ENCODE data around the gene ANGPT4. TPM values are rescaled to one million over a fixed set of nuclear protein-coding genes. Genes with fewer than 3 reads are reported as not detected.

Gene ANGPT4
- total and polyA plus RNA-seq, 9 of the 15 experiments (the other 6 are each of a cell fraction or from before 2014, with no cell fraction given) = not detected

DNA sequence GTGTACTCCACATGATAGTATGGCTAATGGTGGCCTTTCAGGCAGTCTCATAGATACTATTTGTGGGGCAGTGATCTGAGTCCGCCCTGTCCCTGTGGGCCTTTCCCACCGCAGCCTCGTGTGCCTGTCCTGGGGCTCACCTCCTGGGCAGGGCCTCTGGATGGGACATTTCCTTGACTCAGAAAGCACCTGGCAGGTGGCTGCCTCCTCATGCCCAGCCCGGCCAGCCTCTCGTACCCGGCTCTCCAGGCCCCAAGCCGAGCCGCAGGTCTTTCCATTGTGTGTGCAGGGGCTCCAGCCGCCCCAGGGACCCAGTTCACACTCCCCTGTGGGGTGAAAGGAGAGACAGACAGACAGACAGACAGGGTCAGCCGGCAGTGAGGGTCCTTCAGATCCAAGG lies 47.7 kb upstream of the ANGPT4 start (continued):
- TF ChIP-seq, protein P1, sequence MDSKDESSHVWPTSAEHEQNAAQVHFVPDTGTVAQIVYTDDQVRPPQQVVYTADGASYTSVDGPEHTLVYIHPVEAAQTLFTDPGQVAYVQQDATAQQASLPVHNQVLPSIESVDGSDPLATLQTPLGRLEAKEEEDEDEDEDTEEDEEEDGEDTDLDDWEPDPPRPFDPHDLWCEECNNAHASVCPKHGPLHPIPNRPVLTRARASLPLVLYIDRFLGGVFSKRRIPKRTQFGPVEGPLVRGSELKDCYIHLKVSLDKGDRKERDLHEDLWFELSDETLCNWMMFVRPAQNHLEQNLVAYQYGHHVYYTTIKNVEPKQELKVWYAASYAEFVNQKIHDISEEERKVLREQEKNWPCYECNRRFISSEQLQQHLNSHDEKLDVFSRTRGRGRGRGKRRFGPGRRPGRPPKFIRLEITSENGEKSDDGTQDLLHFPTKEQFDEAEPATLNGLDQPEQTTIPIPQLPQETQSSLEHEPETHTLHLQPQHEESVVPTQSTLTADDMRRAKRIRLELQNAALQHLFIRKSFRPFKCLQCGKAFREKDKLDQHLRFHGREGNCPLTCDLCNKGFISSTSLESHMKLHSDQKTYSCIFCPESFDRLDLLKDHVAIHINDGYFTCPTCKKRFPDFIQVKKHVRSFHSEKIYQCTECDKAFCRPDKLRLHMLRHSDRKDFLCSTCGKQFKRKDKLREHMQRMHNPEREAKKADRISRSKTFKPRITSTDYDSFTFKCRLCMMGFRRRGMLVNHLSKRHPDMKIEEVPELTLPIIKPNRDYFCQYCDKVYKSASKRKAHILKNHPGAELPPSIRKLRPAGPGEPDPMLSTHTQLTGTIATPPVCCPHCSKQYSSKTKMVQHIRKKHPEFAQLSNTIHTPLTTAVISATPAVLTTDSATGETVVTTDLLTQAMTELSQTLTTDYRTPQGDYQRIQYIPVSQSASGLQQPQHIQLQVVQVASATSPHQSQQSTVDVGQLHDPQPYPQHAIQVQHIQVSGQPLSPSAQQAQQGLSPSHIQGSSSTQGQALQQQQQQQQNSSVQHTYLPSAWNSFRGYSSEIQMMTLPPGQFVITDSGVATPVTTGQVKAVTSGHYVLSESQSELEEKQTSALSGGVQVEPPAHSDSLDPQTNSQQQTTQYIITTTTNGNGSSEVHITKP (IDR thresholded peaks at IDR 0.05; ENCODE audit: partially characterized antibody) = no peak

DNA sequence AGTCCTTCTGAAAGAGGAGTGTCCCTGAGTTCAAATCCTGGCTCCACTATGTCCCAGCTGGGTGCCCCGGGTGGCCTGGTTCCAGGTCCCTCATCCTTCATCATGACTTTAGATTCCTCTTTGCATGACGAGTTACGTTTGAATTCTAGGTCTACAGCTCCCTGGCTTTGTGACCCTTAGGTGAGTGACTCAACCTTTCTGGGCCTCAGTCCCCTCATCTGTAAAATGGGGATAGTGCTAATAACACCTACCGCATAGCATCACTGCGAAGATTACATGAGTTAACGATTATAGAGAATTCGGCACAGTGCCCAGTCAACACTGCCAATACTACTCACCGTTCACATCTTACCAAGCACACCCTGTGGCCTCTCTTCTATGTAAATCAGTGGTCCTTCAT lies 46.5 kb upstream of the ANGPT4 start:
- H3K79me2 ChIP-seq (ENCODE audit: control insufficient read depth, insufficient read depth, low read length) = no peaks in the 10 kb centered on the region
- no peaks in the 10 kb centered on the region for H3K9me1 ChIP-seq (ENCODE audit: control insufficient read depth, insufficient read depth, low read length)
- H3K27ac ChIP-seq (ENCODE audit: extremely low read depth, low read depth, low read length) = no peak overlapping the region
- peaks cover 0 to 7% of the 10 kb centered on the region in 2 experiments; a peak in 2 of 5 replicates for H3K4me1 ChIP-seq (replicated peaks in 1 of 2; ENCODE audit: control insufficient read depth in 2 of 2, insufficient read depth in 2 of 2, low read length in 2 of 2)
- intact Hi-C loops (cut with micrococcal nuclease) = no loop called here
- H3K9me3 ChIP-seq (replicated peaks; ENCODE audit: control insufficient read depth, insufficient read depth, low read depth, low read length) = no peaks in the 10 kb centered on the region
- H3K9ac ChIP-seq (ENCODE audit: insufficient read depth in 1 of 2, low read depth in 2 of 2, low read length in 2 of 2) = no peak overlapping the region
- ATAC-seq (no peak), DNase-seq (ENCODE audit: extremely low read depth in 1 of 4, low spot score in 3 of 4) (no peak), FAIRE-seq (no peak)
- in situ Hi-C loops (cut with MboI) = no loop called here
- CTCF ChIA-PET (ENCODE audit: low intra/inter-chr PET ratio) = no interaction called here
- no peaks in the 10 kb centered on the region for H3K36me3 ChIP-seq (ENCODE audit: control insufficient read depth, insufficient read depth, low read length)
- 4% methylated on average over 8 of the region's 8 CpGs for WGBS (ENCODE audit: insufficient coverage, low coverage, missing lambda C conversion rate)
- no peaks in the 10 kb centered on the region for H4K20me1 ChIP-seq (replicated peaks; ENCODE audit: control insufficient read depth, insufficient read depth, low read length)
- H3K4me2 ChIP-seq (ENCODE audit: insufficient read depth, low read length) = no peak overlapping the region
- no peak overlapping the region for H3K4me3 ChIP-seq
- POLR2A ChIA-PET = no interaction called here
- TF ChIP-seq PRMT5 (CRISPR knock-in tag; IDR thresholded peaks at IDR 0.05) (no peak), BCOR (IDR thresholded peaks at IDR 0.05) (peak; percentile 23; the same call in 1 of the 2 replicates), RCOR1 (IDR thresholded peaks at IDR 0.05; ENCODE audit: borderline replicate concordance in 1 of 2, low read depth in 2 of 2, low read length in 2 of 2) (0 out of 4 replicates have a peak, but pooled peaks of 1 of the 2 experiments have one; percentile 6), RBM25 (IDR thresholded peaks at IDR 0.05; ENCODE audit: low read depth, low read length, severe bottlenecking) (peak; percentile 81), PTBP1 (IDR thresholded peaks at IDR 0.05; ENCODE audit: low read depth, low read length) (no peak)
- BruUV-seq (replicated peaks) = no TSS peak
- H3K27me3 ChIP-seq (ENCODE audit: control insufficient read depth in 2 of 2, insufficient read depth in 2 of 2, low read length in 2 of 2) = peaks cover 8 to 57% of the 10 kb centered on the region in 2 experiments
- no peak overlapping the region for H2AFZ ChIP-seq (ENCODE audit: low read depth, low read length)

Data from K562 (cell line).